PC-3 (cell line): ENCODE results near the gene AJAP1. TPM values are rescaled to one million over a fixed set of nuclear protein-coding genes. Genes with fewer than 3 reads are reported as not detected.

ENCODE experiments used
- ATAC-seq: fragments of 200-7000 bp; cut with Tn5 transposase; 2 replicates; pipeline ENCODE4 v1.9.1; 2020; ENCODE audit warnings: mild to moderate bottlenecking, moderate library complexity
- BruUV-seq: library from RNA; stranded (reverse); fragments of 400-500 nt; replicated peaks from 2 replicates; lab custom pipeline; 2021; lab: Mats Ljungman, UMichigan
- CTCF ChIA-PET: fragments of 300-600 bp; sonication (Branson Sonifier 250); formaldehyde crosslinking; loops from one replicate; lab custom pipeline; 2022; ENCODE audit warnings: antibody characterized with exemption; lab: Charles Lee
- POLR2A ChIA-PET: fragments of 300-600 bp; sonication (Branson Sonifier 250); formaldehyde crosslinking; loops from one replicate; lab custom pipeline; 2022; ENCODE audit warnings: antibody characterized with exemption; ENCODE audit not compliant: unreplicated experiment; lab: Charles Lee
- DNase-seq: peaks from one replicate; pipeline ENCODE4 v3.0.0-alpha.2; 2015
- H2AFZ ChIP-seq: fragments of 300-600 bp; sonication (generic); 2 replicates; pipeline ENCODE4 v1.6.0; 2016; ENCODE audit warnings: antibody characterized with exemption, low read length
- H3F3A ChIP-seq: fragments of 300-600 bp; sonication (generic); one replicate; pipeline ENCODE4 v1.6.0; 2017; ENCODE audit warnings: antibody characterized with exemption, low read length, control low read depth, mild to moderate bottlenecking; ENCODE audit not compliant: unreplicated experiment
- H3K27ac ChIP-seq: fragments of 300-600 bp; sonication (generic); 2 replicates; pipeline ENCODE4 v1.5.1; 2016; ENCODE audit warnings: mild to moderate bottlenecking, low read length
- H3K27me3 ChIP-seq: fragments of 300-600 bp; sonication (generic); 2 replicates; pipeline ENCODE4 v1.6.1; 2016; ENCODE audit warnings: low read length, mixed read lengths
- H3K36me3 ChIP-seq: fragments of 300-600 bp; sonication (generic); 2 replicates; pipeline ENCODE4 v1.6.1; 2016; ENCODE audit warnings: low read depth, mixed run types, low read length, mixed read lengths
- H3K4me1 ChIP-seq: fragments of 300-600 bp; sonication (generic); 2 replicates; pipeline ENCODE4 v1.5.1; 2016; ENCODE audit warnings: low read length; ENCODE audit not compliant: insufficient read depth
- H3K4me2 ChIP-seq: fragments of 300-600 bp; sonication (generic); 2 replicates; pipeline ENCODE4 v1.6.0; 2016; ENCODE audit warnings: low read length
- H3K4me3 ChIP-seq: fragments of 300-600 bp; sonication (generic); 2 replicates; pipeline ENCODE4 v1.5.1; 2016; ENCODE audit warnings: mild to moderate bottlenecking, low read length, mixed read lengths
- H3K79me2 ChIP-seq: fragments of 300-600 bp; sonication (generic); 2 replicates; pipeline ENCODE4 v1.6.1; 2017; ENCODE audit warnings: low read length, mixed read lengths
- H3K9ac ChIP-seq: fragments of 300-600 bp; sonication (generic); 2 replicates; pipeline ENCODE4 v1.6.0; 2016; ENCODE audit warnings: mild to moderate bottlenecking, low read length
- H3K9me2 ChIP-seq: fragments of 300-600 bp; sonication (generic); replicated peaks from 2 replicates; pipeline ENCODE4 v1.6.1; 2016; ENCODE audit warnings: mixed run types, low read length, mixed read lengths
- H3K9me3 ChIP-seq: fragments of 300-600 bp; sonication (generic); 2 replicates; pipeline ENCODE4 v1.6.1; 2016; ENCODE audit warnings: low read length, mixed read lengths
- H4K20me1 ChIP-seq: fragments of 300-600 bp; sonication (generic); 2 replicates; pipeline ENCODE4 v1.6.1; 2016; ENCODE audit warnings: low read length, mixed read lengths
- EZH2 ChIP-seq: fragments of 300-600 bp; sonication (generic); IDR thresholded peaks from one replicate; pipeline ENCODE4 v1.6.1; 2017; ENCODE audit warnings: antibody characterized with exemption, mild to moderate bottlenecking, low read length; ENCODE audit not compliant: unreplicated experiment
- EZH2phosphoT487 ChIP-seq: fragments of 300-600 bp; sonication (generic); IDR thresholded peaks from 2 replicates; pipeline ENCODE4 v1.6.1; 2018; ENCODE audit warnings: mild to moderate bottlenecking, antibody characterized with exemption, low read length, borderline replicate concordance
- intact Hi-C: fragments of 100-400 bp; cut with micrococcal nuclease; formaldehyde crosslinking; loops from 2 replicates; pipeline ENCODE4 v1.9.0; 2023
- total RNA-seq: library from RNA; depleted of rRNA; stranded (reverse); fragments of >200 nt; gene quantifications from 2 replicates; pipeline ENCODE4 v1.2.3, GENCODE V29; 2014
- TF ChIP-seq, protein P1 (sequence below): fragments of 300-600 bp; sonication (generic); conservative IDR thresholded peaks from 2 replicates; pipeline ENCODE4 v1.5.1; 2017; ENCODE audit warnings: antibody characterized with exemption, low read depth, mild to moderate bottlenecking, low read length

The AJAP1 gene
- total RNA-seq, 1 experiment from 2014 or later = not detected

DNA sequence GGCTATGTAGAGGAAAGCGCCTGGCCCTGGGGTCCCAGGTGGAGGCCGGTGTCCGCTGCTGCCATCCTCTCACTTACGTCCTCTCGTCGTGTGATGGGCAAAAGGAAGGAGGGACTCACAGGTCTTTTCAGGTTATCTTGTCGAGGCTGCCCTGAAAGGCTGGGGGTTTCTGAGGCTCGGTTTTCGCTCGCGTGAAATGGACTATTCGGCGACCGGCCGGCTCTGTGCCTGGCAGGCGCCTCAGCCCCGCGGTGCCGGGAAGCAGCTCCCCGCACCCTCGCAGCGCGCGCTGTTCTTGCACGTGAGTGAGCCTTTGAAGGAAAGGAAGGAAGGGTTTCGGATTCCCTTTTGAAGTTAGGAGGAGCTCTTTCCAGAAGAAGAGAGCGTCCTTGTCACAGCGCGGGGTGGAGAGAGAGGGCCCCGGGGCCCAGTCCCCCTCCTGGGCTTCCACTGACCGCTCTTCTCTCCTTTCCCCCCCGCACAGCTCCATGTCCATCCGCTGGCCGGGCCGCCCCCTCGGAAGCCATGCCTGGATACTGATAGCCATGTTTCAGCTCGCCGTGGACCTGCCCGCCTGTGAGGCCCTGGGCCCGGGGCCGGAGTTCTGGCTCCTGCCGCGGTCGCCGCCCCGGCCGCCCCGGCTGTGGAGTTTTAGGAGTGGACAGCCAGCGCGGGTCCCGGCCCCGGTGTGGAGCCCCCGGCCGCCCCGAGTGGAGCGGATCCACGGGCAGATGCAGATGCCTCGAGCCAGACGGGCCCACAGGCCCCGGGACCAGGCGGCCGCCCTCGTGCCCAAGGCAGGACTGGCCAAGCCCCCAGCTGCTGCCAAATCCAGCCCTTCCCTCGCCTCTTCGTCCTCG, 57.2 kb downstream of the AJAP1 start:
- Histone ChIP-seq H3F3A (no peaks in the 10 kb centered on the region), H3K4me3 (no peak overlapping the region), H3K4me1 (no peaks in the 10 kb centered on the region), H3K9me2 (no peaks in the 10 kb centered on the region), H3K27ac (no peak overlapping the region), H4K20me1 (no peaks in the 10 kb centered on the region), H3K27me3 (peaks cover 50% of the 10 kb centered on the region), H3K4me2 (no peak overlapping the region), H3K9ac (no peak overlapping the region), H3K36me3 (no peaks in the 10 kb centered on the region), H2AFZ (no peak overlapping the region), H3K79me2 (no peaks in the 10 kb centered on the region), H3K9me3 (peaks cover 9% of the 10 kb centered on the region; the same call in 1 of the 2 replicates)
- intact Hi-C loops = no loop called here
- TF ChIP-seq EZH2phosphoT487 (no peak), EZH2 (no peak)
- TF ChIP-seq, protein P1, sequence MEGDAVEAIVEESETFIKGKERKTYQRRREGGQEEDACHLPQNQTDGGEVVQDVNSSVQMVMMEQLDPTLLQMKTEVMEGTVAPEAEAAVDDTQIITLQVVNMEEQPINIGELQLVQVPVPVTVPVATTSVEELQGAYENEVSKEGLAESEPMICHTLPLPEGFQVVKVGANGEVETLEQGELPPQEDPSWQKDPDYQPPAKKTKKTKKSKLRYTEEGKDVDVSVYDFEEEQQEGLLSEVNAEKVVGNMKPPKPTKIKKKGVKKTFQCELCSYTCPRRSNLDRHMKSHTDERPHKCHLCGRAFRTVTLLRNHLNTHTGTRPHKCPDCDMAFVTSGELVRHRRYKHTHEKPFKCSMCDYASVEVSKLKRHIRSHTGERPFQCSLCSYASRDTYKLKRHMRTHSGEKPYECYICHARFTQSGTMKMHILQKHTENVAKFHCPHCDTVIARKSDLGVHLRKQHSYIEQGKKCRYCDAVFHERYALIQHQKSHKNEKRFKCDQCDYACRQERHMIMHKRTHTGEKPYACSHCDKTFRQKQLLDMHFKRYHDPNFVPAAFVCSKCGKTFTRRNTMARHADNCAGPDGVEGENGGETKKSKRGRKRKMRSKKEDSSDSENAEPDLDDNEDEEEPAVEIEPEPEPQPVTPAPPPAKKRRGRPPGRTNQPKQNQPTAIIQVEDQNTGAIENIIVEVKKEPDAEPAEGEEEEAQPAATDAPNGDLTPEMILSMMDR = no peak
- DNase-seq (no peak), ATAC-seq (no peak)
- no TSS peak for BruUV-seq
- ChIA-PET POLR2A (no interaction called here), CTCF (no interaction called here)

DNA sequence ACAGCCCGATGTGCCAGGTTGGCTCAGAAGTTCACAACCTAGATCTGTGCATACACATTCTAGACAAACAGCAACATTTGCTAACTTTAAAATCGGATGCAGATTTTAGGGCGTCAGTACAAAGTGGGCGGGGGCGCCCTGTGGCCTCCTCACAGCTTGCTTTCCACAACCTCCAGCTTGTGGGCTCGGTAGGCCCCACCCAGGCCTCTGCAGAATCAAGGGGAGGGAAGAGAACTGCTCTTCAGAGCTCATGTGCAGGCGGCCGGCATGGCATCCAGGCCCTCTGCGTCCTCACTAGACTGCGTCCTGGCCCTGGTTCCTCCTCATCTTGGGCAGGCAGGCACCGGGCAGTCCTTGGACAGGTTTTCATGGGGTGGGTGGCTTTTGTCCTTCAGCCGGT, 59.3 kb downstream of the AJAP1 start:
- H3K4me1 ChIP-seq = no peaks in the 10 kb centered on the region
- H3K27ac ChIP-seq = no peak overlapping the region
- BruUV-seq = no TSS peak
- ChIA-PET CTCF (no interaction called here), POLR2A (no interaction called here)
- no peaks in the 10 kb centered on the region for H3K9me2 ChIP-seq
- DNase-seq (no peak), ATAC-seq (no peak)
- no peaks in the 10 kb centered on the region for H3F3A ChIP-seq
- H3K27me3 ChIP-seq = peaks cover 47% of the 10 kb centered on the region
- H3K4me2 ChIP-seq = no peak overlapping the region
- no peak overlapping the region for H3K9ac ChIP-seq
- no peaks in the 10 kb centered on the region for H3K36me3 ChIP-seq
- no peak overlapping the region for H3K4me3 ChIP-seq
- intact Hi-C loops = no loop called here
- no peaks in the 10 kb centered on the region for H4K20me1 ChIP-seq
- TF ChIP-seq, protein P1 = no peak
- TF ChIP-seq EZH2 = no peak
- TF ChIP-seq EZH2phosphoT487 = no peak
- H3K79me2 ChIP-seq = no peaks in the 10 kb centered on the region
- no peak overlapping the region for H2AFZ ChIP-seq
- peaks cover 9% of the 10 kb centered on the region; the same call in 1 of the 2 replicates for H3K9me3 ChIP-seq

DNA sequence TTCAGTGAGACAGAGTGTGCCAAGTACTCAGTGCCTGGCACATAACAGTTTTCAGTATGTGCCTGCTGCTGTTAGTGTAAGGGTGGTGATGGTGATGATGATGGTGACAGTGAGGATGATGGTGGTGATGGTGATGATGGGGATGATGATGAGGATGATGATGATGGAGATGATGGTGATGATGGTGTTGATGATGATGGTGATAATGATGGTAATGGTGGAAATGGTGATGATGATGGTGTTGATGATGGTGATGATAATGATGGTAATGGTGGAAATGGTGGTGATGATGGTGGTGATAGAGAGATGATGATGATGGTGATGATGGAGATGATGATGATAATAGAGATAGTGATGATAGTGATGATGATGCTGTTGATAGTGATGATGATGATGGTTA, 62.0 kb downstream of the AJAP1 start:
- Histone ChIP-seq H3K4me3 (no peak overlapping the region), H4K20me1 (no peaks in the 10 kb centered on the region), H3K27me3 (peaks cover 48% of the 10 kb centered on the region), H3F3A (no peaks in the 10 kb centered on the region), H3K4me1 (no peaks in the 10 kb centered on the region), H3K9me2 (no peaks in the 10 kb centered on the region), H3K9me3 (peaks cover 9% of the 10 kb centered on the region; the same call in 1 of the 2 replicates), H3K4me2 (no peak overlapping the region), H2AFZ (no peak overlapping the region), H3K27ac (no peak overlapping the region), H3K79me2 (no peaks in the 10 kb centered on the region), H3K36me3 (no peaks in the 10 kb centered on the region), H3K9ac (no peak overlapping the region)
- ChIA-PET CTCF (no interaction called here), POLR2A (no interaction called here)
- ATAC-seq (no peak), DNase-seq (no peak)
- intact Hi-C loops = no loop called here
- TF ChIP-seq EZH2 = no peak
- TF ChIP-seq, protein P1 = no peak
- no peak for TF ChIP-seq EZH2phosphoT487
- no TSS peak for BruUV-seq
